IMR-90 (cell line): ENCODE measurements around the gene FOXO1.

Experiments used
- BHLHE40 ChIP-seq: fragments of 150-350 bp; IDR thresholded peaks from 2 replicates; pipeline ENCODE4 v1.6.1; 2016; ENCODE audit warnings: mild to moderate bottlenecking, low read depth, low read length
- CEBPB ChIP-seq: IDR thresholded peaks from 2 replicates; pipeline ENCODE4 v1.6.1; 2012; ENCODE audit warnings: low read depth, low read length, improper control_type of control experiment
- CTCF ChIP-seq: conservative IDR thresholded peaks from 2 replicates; pipeline ENCODE4 v1.5.1; 2012; ENCODE audit warnings: mild to moderate bottlenecking, low read depth, low read length, improper control_type of control experiment
- FOS ChIP-seq: fragments of 150-350 bp; IDR thresholded peaks from 2 replicates; pipeline ENCODE4 v1.6.1; 2016; ENCODE audit warnings: low read depth, low read length
- MAZ ChIP-seq: IDR thresholded peaks from 2 replicates; pipeline ENCODE4 v1.6.1; 2012; ENCODE audit warnings: low read depth, mild to moderate bottlenecking, low read length, improper control_type of control experiment, moderate library complexity, borderline replicate concordance
- MXI1 ChIP-seq: IDR thresholded peaks from 2 replicates; pipeline ENCODE4 v1.6.1; 2012; ENCODE audit warnings: low read depth, mild to moderate bottlenecking, low read length, moderate library complexity, borderline replicate concordance
- POLR2A ChIP-seq: IDR thresholded peaks from 2 replicates; pipeline ENCODE4 v1.6.1; 2012; ENCODE audit warnings: mild to moderate bottlenecking, low read depth, low read length
- RAD21 ChIP-seq: IDR thresholded peaks from 2 replicates; pipeline ENCODE4 v1.6.1; 2012; ENCODE audit warnings: low read length, improper control_type of control experiment
- RCOR1 ChIP-seq: IDR thresholded peaks from 2 replicates; pipeline ENCODE4 v1.6.1; 2012; ENCODE audit warnings: mild to moderate bottlenecking, low read length, improper control_type of control experiment; ENCODE audit not compliant: insufficient replicate concordance
- RFX5 ChIP-seq: IDR thresholded peaks from 2 replicates; pipeline ENCODE4 v1.8.0; 2012; ENCODE audit warnings: low read depth, mild to moderate bottlenecking, low read length, moderate library complexity
- SMC3 ChIP-seq: fragments of 150-350 bp; IDR thresholded peaks from 2 replicates; pipeline ENCODE4 v1.6.1; 2016; ENCODE audit warnings: low read depth, mild to moderate bottlenecking, antibody characterized with exemption, low read length, moderate library complexity
- USF2 ChIP-seq: fragments of 150-350 bp; IDR thresholded peaks from 2 replicates; pipeline ENCODE4 v1.6.1; 2017; ENCODE audit warnings: mild to moderate bottlenecking, antibody characterized with exemption, low read length, low read depth
- TF ChIP-seq, protein P1 (sequence below): fragments of 150-350 bp; IDR thresholded peaks from 2 replicates; pipeline ENCODE4 v1.6.1; 2016; ENCODE audit warnings: low read depth, mild to moderate bottlenecking, low read length, moderate library complexity, borderline replicate concordance

DNA sequence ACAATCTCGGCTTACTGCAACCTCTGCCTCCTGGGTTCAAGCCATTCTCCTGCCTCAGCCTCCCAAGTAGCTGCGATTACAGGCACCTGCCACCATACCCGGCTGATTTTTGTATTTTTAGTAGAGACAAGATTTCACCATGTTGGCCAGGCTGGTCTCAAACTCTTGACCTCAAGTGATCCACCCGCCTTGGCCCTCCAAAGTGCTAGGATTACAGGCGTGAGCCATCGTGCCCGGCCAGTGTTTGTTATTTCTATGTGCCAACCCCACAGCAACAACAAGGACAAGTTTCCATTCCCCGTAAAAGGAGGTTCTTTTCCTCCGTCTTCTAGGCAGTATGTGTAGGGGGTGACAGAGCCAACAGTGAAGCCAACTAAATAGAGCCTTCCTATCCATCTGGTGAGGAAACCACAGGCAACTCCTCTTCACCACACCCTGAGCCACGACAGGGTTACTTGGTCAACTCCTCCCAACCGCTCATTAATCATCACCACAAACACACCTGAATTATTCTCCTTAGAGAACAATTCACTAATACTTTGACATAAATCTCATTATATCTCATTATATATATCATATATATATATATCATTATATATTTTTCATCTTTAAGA is 25.5 kb downstream of the FOXO1 start:
- TF ChIP-seq MAZ (no peak), CTCF (no peak), POLR2A (no peak), RFX5 (no peak), RAD21 (no peak), USF2 (no peak), MXI1 (no peak), FOS (no peak), CEBPB (no peak), BHLHE40 (no peak), SMC3 (no peak), RCOR1 (no peak)
- TF ChIP-seq, protein P1, sequence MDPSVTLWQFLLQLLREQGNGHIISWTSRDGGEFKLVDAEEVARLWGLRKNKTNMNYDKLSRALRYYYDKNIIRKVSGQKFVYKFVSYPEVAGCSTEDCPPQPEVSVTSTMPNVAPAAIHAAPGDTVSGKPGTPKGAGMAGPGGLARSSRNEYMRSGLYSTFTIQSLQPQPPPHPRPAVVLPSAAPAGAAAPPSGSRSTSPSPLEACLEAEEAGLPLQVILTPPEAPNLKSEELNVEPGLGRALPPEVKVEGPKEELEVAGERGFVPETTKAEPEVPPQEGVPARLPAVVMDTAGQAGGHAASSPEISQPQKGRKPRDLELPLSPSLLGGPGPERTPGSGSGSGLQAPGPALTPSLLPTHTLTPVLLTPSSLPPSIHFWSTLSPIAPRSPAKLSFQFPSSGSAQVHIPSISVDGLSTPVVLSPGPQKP, result no peak
